AG09319 (cell line): ENCODE data around the gene COL4A2.

Experiments used
- DNase-seq: peaks from one replicate; pipeline ENCODE4 v3.0.0-alpha.2; 2010; ENCODE audit warnings: low read depth; ENCODE audit errors: extremely low read depth
- CTCF ChIP-seq: IDR thresholded peaks from 2 replicates; pipeline ENCODE4 v1.5.1; 2011; ENCODE audit warnings: low read depth, mild to moderate bottlenecking, inconsistent platforms, low read length, moderate library complexity

Gene COL4A2

GRCh38 chr13:110455444-110455843, 148.4 kb downstream of the COL4A2 start:
- TF ChIP-seq CTCF: no peak
- no peak for DNase-seq

- peak; percentile 22 for DNase-seq
- TF ChIP-seq CTCF: peak; percentile 77
These were observed 148.9 kb downstream of the COL4A2 start for GRCh38 chr13:110455941-110456340.

- no peak for DNase-seq
- TF ChIP-seq CTCF: no peak
These were observed 149.5 kb downstream of the COL4A2 start for GRCh38 chr13:110456550-110456949.

- TF ChIP-seq CTCF: no peak
- DNase-seq: no peak
These were observed 150.3 kb downstream of the COL4A2 start for GRCh38 chr13:110457361-110457760.

- TF ChIP-seq CTCF: no peak
- no peak for DNase-seq
These were observed 150.9 kb downstream of the COL4A2 start for GRCh38 chr13:110458017-110458416.

- TF ChIP-seq CTCF: no peak
- no peak for DNase-seq
These were observed 151.7 kb downstream of the COL4A2 start for GRCh38 chr13:110458594-110459365.

GRCh38 chr13:110462091-110462490, 155.0 kb downstream of the COL4A2 start:
- no peak for DNase-seq
- TF ChIP-seq CTCF: no peak
